ENCODE results near the gene RPL19.

- no peak for TF ChIP-seq EP300 (IDR thresholded peaks at IDR 0.05)
- no peak for TF ChIP-seq POLR2A (IDR thresholded peaks at IDR 0.05)
Observed at GRCh38 chr17:39196808-39197291, 3.2 kb upstream of the RPL19 start.

Measured in stomach (tissue), 4 donors.